Measurements from ENCODE around the gene CERS6.

CERS6 gene

DNA sequence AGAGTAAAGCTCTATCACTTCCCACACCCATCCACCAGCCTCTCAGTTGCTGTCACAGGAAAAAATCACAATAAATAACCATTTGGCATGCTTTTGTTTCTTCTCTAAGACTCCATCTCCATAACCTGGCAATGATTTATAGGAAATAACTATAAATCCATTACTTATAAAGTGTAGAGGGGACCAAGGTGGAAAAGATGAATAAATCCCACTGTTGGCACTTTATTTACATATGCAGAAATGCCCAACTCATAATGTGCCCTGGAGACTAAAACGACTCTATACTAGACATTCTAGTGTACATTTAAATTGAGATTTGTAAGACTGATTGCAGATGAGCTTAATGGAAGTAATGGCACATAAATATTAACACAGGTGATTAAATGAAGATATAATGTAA, 338.9 kb downstream of the CERS6 start:
- DNase-seq (ENCODE audit: low read depth in 1 of 2, low spot score in 1 of 2) = no peak

- DNase-seq (ENCODE audit: low read depth in 1 of 2, low spot score in 1 of 2) = no peak
Observed at GRCh38 chr2:168796090-168796577, 340.1 kb downstream of the CERS6 start.

DNA sequence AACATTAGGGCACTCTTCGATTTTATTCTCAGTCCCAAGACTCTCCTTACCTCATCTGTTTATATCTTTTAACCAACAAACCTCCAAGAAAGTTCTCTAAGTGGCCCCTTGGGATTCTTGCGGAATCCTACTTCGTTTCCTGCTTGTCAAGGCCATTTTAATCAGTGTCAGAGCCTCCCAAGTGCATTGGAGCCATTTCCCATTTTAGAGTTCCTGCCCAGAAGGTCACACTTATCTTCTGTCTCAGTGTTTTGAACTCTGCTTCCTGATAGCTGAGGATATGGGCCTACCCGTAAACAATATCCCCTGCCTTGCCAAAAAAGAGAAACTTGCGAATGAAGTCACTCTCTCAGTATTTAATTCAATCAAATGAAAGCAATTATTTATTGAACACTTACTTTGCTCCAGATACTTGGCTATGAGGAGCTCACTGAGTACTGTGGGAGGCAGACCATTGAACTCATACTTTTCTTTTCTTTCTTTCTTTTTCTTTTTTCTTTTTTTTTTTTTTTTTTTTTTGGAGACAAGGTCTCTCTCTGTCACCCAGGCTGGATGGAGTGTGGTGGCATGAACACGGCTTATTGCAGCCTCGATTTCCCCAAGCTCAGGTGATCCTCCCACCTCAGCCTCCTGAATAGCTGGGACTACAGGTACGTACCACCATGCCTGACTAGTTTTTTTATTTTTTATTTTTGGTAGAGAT, 340.7 kb downstream of the CERS6 start:
- DNase-seq (ENCODE audit: low read depth in 1 of 2, low spot score in 1 of 2) = no peak

DNA sequence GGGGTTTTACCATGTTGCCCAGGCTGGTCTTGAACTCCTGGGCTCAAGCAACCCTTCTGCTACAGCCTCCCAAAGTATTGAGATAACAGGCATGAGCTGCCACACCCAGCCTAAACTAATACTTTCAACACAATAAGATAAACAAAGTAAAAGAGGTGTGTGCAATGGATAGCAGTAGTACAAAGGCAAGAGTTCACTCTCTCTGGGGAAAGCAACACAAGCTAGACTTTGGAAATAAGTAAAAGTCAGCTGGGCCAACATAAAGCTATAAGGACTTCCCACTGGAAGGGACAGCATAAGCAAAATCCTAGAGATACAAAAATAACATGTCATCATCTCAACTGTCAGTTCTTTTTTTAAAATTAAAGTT, 341.2 kb downstream of the CERS6 start:
- no peak for DNase-seq (ENCODE audit: low read depth in 1 of 2, low spot score in 1 of 2)

- DNase-seq (ENCODE audit: low read depth in 1 of 2, low spot score in 1 of 2) = no peak
Observed at GRCh38 chr2:168798076-168798887, 342.2 kb downstream of the CERS6 start.

DNA sequence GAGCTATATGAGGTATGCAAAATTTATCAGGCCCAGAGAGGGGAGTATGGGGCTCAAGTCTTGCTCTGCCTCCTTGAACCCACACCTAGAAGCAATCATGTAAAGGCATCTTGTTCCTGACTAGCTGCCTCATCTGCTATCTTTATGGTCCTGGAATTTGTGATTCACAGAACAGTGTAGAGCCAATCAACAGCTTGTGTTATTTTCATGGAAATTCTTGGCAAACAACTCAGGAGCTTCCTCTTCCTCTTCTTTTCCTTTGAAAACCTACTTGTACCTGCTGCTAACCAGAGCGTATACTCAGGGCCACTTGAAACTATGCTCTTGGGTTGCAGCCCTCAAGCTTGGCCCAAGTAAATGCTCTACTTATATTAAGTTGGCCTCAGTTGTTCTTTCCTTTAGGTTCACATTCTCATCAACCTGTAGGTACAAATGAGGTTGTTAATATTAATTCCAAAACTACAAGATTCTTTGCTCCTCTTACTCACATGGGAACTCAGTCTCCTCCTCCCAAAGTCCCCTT, 342.9 kb downstream of the CERS6 start:
- DNase-seq (ENCODE audit: low read depth in 1 of 2, low spot score in 1 of 2) = no peak

- DNase-seq (ENCODE audit: low read depth in 1 of 2, low spot score in 1 of 2) = no peak
Observed at GRCh38 chr2:168801471-168801870, 345.4 kb downstream of the CERS6 start.

DNA sequence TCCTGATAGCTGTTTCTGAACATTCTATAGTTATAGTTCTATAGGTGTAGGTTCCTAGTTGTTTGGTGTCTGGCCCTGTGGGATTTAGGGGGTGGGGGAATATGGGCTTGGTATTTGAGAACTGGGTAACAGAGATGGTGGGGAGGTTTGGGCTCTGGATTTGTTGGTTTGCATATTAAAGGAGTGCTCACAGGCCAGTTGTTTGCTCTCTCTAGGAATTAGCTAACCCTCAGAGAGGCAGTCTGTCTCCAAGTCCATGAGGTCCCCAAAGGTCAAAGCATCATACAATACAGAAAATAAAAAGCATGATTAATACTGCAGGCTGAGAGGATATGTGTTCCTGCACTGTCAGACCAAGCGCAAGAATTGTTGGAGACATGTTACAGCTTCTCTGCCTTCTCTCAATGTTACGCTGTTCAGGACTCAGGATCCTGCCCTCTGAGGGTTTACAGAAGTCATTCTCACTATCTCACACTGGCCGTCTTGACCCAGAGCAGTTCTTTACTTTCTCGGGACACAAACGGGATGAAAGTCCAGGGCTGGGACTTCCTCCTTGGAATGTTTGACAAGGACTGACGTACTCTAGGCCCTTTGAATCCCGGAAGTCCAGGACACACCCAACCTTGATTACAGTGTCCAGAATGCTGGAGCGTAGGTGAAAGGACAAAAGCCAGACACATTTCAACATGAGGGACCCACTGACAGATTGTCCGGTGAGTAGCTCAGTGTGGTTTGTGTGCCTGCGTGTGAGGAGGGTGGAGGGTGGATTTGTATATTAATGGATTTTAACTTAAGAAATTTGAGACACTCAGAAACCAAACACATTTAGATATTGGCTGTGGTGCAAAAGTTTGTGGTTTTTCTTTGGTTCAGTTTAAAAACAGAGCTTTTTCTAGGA, 346.1 kb downstream of the CERS6 start, which contains the start of gene NOSTRIN:
TSS of gene NOSTRIN (plus strand) at position 677 of the 898 bp plus-strand sequence. CDS start at position 687, 10 bp downstream.
- no peak for DNase-seq (ENCODE audit: low read depth in 1 of 2, low spot score in 1 of 2)

DNA sequence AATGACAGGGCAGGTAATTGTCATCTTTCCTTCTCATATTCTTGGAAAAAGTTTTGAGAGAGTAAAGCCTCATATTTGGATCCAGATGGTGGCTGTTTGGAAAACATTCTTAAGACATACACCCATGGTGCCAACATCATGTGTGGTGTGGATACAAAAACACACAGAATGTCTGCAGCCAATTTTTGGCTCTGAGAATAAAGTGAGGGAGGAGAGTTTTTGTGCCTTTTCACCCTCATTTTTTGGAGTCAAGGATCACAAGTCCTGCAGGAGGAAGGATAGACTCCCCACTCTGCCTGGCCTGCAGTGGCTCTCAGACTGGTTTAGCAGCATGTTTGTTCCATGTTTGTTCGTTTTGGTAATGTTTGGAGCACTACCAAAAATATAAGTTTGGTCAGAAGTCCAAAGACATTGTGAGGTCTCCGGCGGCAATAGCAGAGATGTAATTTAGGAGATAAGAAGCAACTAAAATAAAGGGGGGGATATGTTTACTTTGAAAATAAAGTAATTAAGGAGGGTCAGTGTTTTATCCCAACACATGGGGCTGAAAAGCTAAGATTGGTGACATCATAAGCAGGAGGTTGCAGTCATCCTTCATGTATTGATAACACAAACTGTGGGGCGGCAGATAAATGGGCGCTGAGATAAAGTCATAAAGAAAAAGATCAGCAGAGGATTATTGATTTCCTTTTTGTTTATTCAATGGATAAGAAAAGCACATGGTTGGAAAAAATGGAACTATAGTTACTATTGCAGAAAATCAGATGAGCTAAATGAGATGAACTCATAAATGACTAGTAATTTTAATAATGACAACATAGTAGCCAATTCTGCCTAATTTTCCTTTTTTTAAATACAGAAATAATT, 347.0 kb downstream of the CERS6 start:
- DNase-seq (ENCODE audit: low read depth in 1 of 2, low spot score in 1 of 2) = no peak

DNA sequence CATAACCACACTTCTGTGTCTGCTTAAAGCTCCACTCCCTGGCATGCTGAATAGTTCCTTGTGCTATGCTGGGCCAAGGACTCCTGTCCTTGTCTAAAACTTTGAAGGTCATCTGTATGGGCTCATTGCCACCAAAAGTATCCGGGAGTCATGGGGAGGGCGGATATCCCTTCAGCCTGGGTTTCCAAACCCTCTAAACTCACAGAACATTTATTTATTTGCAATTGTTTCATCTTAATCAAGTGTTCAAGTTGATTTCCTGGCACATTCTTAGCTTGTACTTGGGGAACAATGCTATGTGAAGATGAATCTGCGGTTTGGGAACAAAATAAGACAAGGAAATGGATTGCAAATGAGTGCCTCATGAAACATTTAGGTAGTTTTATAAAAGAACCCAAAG, 348.1 kb downstream of the CERS6 start:
- no peak for DNase-seq (ENCODE audit: low read depth in 1 of 2, low spot score in 1 of 2)

- DNase-seq (ENCODE audit: low read depth in 1 of 2, low spot score in 1 of 2) = no peak
Observed at GRCh38 chr2:168805615-168806014, 349.5 kb downstream of the CERS6 start.

- DNase-seq (ENCODE audit: low read depth in 1 of 2, low spot score in 1 of 2) = no peak
Observed at GRCh38 chr2:168809537-168809936, 353.5 kb downstream of the CERS6 start.

- DNase-seq (ENCODE audit: low read depth in 1 of 2, low spot score in 1 of 2) = no peak
Observed at GRCh38 chr2:168810235-168810634, 354.2 kb downstream of the CERS6 start.

GRCh38 chr2:168811696-168812095, 355.6 kb downstream of the CERS6 start:
- DNase-seq (ENCODE audit: low read depth in 1 of 2, low spot score in 1 of 2) = no peak

- no peak for DNase-seq (ENCODE audit: low read depth in 1 of 2, low spot score in 1 of 2)
Observed at GRCh38 chr2:168814046-168814445, 358.0 kb downstream of the CERS6 start.

GRCh38 chr2:168814939-168815907, 359.2 kb downstream of the CERS6 start:
- DNase-seq (ENCODE audit: low read depth in 1 of 2, low spot score in 1 of 2) = no peak

DNA sequence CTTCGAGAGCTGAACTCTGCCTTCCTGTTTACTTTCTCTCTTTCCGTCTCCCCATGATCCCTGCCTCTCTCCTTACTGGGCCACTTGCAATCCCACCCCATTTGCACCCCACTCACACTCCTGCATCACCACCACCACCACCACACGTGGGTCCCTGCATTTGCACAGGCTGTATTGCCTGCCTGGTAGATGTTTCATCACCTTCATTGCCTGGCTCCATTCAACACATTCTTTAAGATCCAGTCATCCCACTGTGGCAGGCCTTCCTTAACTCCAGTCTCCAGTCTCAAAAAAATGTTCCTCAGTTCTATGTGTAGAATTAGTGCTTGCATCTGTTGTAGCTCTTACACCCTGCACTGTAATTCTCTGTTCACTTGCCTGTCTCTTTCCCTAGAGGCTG, 360.3 kb downstream of the CERS6 start:
- no peak for DNase-seq (ENCODE audit: low read depth in 1 of 2, low spot score in 1 of 2)

GRCh38 chr2:168819050-168819715, 363.1 kb downstream of the CERS6 start:
- DNase-seq (ENCODE audit: low read depth in 1 of 2, low spot score in 1 of 2) = no peak
